DMS79 (cell line): ENCODE measurements around the gene QPRT.
"Not testable (repeated sequence)": the region's sequence is repeated elsewhere in the genome, so short reads cannot be mapped to it uniquely, and the experiment has no call there.

Experiments
- DNase-seq: peaks from one replicate; lab custom pipeline; 2025; lab: John Stamatoyannopoulos, UW

QPRT gene

DNA sequence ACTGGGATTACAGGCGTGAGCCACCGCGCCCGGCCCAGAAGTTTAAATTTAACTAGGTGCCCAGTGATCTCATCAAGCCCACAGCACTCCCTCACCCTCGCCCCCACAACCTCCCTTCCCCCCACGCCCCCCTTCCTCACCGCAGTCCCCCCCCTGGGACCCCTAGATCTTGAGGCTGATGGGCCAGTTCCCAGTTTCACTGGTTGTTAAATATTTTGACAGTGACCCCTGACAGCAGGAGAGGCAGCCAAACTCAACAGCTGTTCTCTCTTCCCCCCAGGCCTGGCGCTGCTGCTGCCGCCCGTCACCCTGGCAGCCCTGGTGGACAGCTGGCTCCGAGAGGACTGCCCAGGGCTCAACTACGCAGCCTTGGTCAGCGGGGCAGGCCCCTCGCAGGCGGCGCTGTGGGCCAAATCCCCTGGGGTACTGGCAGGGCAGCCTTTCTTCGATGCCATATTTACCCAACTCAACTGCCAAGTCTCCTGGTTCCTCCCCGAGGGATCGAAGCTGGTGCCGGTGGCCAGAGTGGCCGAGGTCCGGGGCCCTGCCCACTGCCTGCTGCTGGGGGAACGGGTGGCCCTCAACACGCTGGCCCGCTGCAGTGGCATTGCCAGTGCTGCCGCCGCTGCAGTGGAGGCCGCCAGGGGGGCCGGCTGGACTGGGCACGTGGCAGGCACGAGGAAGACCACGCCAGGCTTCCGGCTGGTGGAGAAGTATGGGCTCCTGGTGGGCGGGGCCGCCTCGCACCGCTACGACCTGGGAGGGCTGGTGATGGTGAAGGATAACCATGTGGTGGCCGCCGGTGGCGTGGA is 15.6 kb downstream of the QPRT start:
- no peak for DNase-seq

GRCh38 chr16:29695675-29696074 is 16.7 kb downstream of the QPRT start:
- not testable (repeated sequence) for DNase-seq

DNA sequence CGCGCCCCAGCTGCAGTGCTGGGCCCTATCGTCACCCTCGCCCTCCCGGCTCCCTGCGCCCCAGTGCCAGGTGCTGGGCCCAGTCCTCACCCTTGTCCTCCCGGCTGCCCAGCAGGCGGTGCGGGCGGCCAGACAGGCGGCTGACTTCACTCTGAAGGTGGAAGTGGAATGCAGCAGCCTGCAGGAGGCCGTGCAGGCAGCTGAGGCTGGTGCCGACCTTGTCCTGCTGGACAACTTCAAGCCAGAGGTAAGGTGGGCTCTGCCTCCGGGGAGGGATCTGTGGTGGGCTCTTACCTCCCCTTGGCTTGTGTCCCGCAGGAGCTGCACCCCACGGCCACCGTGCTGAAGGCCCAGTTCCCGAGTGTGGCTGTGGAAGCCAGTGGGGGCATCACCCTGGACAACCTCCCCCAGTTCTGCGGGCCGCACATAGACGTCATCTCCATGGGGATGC is 17.9 kb downstream of the QPRT start:
- no peak for DNase-seq

- no peak for DNase-seq
Measured at GRCh38 chr16:29697391-29697790, 18.4 kb downstream of the QPRT start.

DNA sequence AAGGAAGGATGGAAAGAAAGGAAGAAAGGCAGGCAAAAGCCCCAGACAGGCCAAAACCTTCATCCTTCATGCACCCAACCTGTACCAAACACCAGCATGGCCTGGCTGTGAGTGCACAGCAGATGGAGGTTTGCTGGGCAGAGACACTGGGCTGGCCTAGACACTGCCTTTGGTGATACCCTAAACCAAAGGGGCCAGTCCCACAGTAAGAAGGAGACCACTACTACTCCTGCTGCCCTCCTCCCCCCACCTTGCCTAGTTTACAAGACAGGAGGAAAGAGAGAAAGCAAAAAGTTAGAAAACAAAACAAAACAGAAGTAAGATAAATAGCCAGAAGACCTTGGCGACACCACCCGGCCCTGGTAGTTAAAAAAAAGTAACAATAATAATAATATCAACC is 19.1 kb downstream of the QPRT start:
- DNase-seq: no peak

GRCh38 chr16:29698484-29699323 is 19.7 kb downstream of the QPRT start:
- no peak for DNase-seq

DNA sequence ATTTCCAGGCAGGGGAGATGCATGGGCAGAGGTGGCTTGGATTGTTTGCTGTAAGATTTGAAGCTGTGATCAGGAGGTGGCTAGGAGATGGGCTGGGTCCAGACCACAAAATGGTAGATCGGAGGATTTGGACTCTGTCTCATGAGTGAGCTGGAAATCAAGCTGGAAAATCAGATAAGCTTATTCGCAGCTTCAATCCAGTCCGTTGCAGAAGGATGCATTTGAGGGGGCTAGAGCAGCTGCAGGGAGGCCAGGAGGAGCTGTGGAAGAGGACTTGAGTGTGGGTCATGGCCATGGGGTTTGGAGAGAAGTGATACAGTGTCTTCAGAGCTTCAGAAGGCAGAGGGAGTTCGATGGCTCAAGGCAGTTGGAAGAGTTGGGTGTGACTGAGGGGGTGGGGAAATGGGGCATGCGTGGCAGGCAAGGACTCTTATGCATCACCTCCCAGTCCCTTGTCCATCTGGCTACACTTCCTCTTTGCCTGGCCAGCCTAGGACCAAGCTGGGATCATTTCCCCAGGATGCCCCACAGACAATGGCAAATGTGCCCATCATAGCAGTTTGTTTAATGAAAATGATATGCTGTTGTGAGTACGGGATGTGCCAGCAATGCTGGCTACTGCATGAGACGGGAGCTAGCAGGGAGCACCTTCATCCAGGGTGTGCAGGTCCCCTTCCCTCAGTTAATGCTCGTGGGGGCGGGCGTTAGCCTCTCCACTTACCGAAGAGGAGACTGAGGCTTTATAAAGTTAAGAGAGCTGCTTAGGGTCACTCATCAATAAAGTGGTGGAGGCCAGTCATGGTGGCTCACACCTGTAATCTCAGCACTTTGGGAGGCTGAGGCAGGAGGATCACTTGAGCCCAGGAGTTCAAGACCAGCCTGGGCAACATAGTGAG is 20.6 kb downstream of the QPRT start:
- DNase-seq: no peak

- peak; percentile 40 for DNase-seq
Measured at GRCh38 chr16:29700253-29700987, 21.4 kb downstream of the QPRT start.

DNA sequence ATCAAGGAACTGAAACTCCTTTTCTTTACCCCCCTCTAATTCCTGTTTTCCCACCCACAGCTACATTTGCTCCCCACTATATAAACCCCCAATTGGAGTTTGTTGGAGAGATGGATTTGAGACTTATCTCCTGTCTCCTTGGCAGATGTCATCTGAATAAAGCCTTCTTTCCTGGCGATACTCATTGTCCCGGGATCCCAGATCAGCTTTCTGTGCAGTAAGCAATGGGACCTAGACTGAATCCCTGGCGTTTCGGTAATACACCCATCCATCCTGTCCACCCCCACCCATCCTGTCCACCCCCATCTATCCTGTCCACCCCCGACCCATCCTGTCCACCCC is 22.2 kb downstream of the QPRT start:
- no peak for DNase-seq

DNA sequence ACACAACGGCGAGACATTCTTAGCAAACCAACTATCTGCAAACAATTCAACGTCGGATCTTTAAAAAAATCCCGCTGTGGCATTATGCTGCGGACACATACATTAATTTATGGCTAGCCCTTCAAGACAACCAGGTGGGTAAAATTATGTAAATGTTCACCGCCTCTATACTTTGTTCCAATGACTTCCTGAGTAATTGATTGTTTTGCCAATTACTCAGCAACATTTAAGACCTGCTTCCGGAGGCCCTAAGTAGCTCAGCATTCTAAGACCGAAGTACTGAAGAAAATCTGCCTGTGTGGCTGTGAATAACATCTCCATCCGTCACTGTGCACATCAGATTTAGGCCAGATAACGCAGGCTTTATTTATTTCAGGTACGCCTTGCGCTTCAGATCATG is 23.3 kb downstream of the QPRT start:
- DNase-seq: no peak

DNA sequence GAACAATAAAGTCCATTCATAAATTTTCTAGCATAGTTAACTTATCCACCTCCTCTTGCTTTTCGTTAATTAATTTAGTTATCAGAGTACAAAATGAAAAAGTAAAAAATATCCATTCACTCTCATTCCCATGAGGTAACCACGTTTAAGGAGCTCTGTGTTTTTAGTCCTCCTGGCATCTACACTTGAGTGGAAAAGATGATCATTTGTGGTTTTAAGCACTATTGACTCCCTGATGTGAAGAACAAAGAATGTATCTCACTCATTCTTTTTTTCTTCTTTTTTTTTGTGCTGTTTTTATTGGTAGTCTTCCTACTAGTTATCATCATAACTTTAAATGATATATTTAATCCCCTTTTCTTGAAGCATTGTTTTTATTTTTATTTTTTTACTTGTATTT is 26.1 kb downstream of the QPRT start:
- no peak for DNase-seq

GRCh38 chr16:29707160-29707559 is 28.2 kb downstream of the QPRT start:
- DNase-seq: not testable (repeated sequence)

DNA sequence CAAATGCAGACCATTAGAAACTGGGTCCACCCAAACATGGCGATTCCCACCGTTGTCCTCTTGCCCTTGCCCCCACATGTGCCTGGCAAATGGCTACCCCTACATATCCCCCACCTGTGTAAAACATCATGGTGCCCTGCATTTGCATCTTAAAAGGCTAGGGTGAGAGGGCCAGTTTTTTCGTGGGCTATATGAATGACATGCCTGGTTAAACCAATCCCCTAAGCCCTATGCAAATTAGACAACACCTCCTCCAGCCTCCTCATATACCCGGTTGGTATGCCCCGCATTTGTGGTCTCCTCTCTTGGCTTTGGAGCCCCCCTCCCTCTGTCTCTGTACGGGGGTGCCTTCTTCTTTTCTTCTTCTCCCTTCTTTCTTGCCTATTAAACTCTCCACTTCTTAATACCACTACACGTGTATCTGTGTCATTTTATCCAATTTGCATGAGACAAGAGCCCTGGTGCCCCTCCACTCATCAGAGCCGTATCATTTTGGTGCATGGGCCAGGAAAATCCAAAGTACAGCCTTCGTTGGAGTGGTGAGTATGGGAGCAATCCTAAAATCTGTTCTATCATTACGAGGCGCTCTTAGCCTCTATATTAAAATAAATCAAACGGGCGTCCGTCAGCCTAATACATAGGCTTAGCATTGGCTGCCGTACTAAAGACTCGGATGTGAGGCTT is 30.1 kb downstream of the QPRT start:
- DNase-seq: no peak

DNA sequence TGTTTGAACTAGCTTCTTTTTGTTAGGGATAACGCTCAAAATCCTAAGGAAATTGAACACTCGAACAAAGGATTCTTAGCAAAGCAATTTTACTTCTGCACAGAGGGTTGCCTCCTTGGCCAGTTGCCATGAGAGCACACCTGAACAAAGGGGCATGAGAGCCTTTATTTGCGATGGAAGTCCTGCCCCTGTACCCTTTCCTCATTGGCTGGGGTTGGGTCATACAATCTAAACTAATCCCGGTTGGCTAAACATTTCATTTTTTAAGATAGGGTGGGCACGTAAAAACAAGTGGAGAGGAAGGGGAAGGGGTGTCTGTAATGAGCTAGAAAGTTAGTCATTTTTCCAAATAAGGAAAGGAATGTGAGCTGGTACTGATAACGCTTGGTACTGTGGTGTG is 30.7 kb downstream of the QPRT start:
- not testable (repeated sequence) for DNase-seq

DNA sequence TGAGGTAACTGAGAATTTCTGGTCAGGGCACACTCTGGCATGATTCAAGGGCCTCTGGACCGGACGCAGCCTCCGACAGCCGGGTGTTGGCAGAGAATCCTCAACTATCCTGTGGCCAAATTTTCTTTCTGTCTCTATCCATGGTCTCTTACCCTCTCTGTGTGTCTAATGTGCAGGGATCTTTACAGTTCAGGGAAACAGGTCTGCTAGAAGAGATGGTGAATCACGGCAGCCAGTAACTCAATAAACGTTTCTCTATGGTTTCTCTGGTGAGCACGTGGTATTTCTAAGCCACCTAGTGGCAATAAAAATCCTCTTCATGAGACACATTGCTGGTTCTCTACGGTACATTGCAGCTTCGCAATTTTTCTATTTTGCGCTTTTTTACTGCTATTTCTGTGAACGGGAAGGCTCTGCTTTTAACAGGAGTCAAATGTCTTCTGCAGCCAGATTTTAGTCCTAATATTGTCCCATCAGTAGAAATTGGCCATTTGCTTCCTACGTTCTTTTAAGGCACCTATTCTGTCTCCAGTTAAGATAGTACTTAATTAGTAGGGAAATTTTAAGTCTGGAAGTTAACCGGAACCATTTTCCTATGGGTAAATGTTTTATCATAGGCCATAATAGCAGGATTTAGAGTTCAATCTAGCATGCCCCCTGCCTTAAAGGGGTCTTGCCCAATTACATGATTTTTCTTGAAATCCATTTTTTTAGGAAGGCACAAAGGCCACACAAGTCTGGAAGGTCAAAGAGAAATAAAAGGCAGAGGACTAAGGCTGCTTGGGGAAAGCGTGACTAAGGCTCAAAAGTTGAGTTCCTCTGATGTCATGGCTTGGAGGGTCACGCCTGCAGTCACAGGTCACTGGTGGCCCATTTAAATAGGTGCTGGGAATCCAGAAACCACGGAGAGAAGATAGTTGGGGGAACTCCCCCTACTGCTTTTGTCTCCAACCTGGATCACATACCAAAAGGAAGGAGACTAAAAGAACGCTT is 31.5 kb downstream of the QPRT start:
- DNase-seq: no peak

DNA sequence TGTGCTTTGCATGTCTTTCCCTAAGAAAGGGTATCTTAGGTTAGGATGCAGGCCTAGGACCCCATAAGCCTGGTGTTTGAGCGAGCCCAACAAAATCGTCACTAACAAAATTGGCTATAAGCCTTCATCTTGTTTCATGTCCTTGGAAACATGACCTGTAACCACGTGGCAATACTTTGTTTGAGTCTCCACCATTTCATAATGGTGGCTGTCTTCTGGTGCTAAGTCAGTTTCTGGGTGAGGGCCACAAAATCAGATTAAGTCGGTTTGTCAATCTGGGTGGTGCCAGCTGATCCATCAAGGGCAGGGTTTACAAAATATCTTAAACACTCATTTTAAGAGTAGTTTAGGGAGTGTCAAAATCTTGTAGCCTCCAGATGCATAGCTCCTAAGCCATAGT is 33.8 kb downstream of the QPRT start:
- DNase-seq: no peak

DNA sequence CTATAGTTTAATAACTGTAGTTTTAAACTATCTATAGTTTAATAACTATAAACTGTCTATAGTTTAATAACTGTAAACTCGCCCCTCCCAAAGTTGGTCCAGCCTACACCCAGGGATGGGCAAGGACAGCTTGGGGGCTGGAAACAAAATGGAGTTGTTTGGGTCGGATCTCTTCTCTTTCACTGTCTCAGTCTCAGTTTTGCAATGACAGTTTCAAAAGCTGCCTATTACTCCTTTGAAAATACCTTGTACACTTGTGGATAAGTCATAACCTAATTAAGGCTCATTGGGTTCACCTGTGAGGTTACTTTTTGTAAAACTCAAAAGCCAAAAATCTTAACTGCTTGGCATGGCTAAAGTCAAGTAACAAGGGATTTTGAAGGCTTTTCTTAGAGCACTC is 35.4 kb downstream of the QPRT start:
- no peak for DNase-seq

- no peak for DNase-seq
Measured at GRCh38 chr16:29714972-29715371, 36.0 kb downstream of the QPRT start.

GRCh38 chr16:29717113-29717512 is 38.1 kb downstream of the QPRT start:
- no peak for DNase-seq

- DNase-seq: no peak
Measured at GRCh38 chr16:29719063-29719462, 40.1 kb downstream of the QPRT start.
